Liver (tissue), 9 donors: ENCODE results near the gene ARID3B. TPM values are rescaled to one million over a fixed set of nuclear protein-coding genes. Genes with fewer than 3 reads are reported as not detected.

Source experiments
- DNase-seq: peaks from one replicate; pipeline ENCODE4 v3.0.0-alpha.2; 2017; ENCODE audit warnings: low spot score
- H3K27ac ChIP-seq, 2 donors: one replicate each; pipeline ENCODE4 v1.7.0; 2013; ENCODE audit warnings: inconsistent platforms in 2 of 2, low read length in 2 of 2, control low read depth in 1 of 2, low read depth in 1 of 2, mild to moderate bottlenecking in 1 of 2
- H3K27me3 ChIP-seq, 4 donors: one replicate each; pipeline versions ENCODE4 v1.6.1 to v1.7.0; 2013; ENCODE audit warnings: low read length in 3 of 4, inconsistent platforms in 1 of 4, mild to moderate bottlenecking in 1 of 4, moderate library complexity in 1 of 4; ENCODE audit not compliant: control insufficient read depth in 4 of 4, insufficient read depth in 4 of 4
- H3K36me3 ChIP-seq, 4 donors: one replicate each; pipeline versions ENCODE4 v1.6.1 to v1.7.0; 2013; ENCODE audit warnings: low read length in 3 of 4, mild to moderate bottlenecking in 3 of 4, low read depth in 1 of 4, moderate library complexity in 1 of 4; ENCODE audit not compliant: control insufficient read depth in 4 of 4, insufficient read depth in 3 of 4
- H3K4me1 ChIP-seq, 4 donors: one replicate each; pipeline versions ENCODE4 v1.6.1 to v1.7.0; 2013; ENCODE audit warnings: low read length in 3 of 4, mild to moderate bottlenecking in 3 of 4, moderate library complexity in 1 of 4; ENCODE audit not compliant: control insufficient read depth in 4 of 4, insufficient read depth in 4 of 4
- H3K4me3 ChIP-seq, 3 donors: one replicate each; pipeline versions ENCODE4 v1.6.1 to v1.7.0; 2013; ENCODE audit warnings: low read length in 3 of 3, control low read depth in 1 of 3, low read depth in 1 of 3, mild to moderate bottlenecking in 1 of 3
- H3K9ac ChIP-seq, 2 donors: one replicate each; pipeline ENCODE4 v1.7.0; 2013; ENCODE audit warnings: low read length in 2 of 2, mild to moderate bottlenecking in 2 of 2, moderate library complexity in 2 of 2, control low read depth in 1 of 2, low read depth in 1 of 2
- H3K9me3 ChIP-seq, 4 donors: one replicate each; pipeline versions ENCODE4 v1.6.1 to v1.7.0; 2013; ENCODE audit warnings: low read length in 3 of 4; ENCODE audit not compliant: control insufficient read depth in 4 of 4
- ATF3 ChIP-seq: IDR thresholded peaks from 2 replicates; pipeline ENCODE4 v1.6.1; 2016; ENCODE audit warnings: antibody characterized with exemption
- CTCF ChIP-seq: fragments of 150-350 bp; IDR thresholded peaks from 2 replicates; pipeline ENCODE4 v1.5.1; 2017; ENCODE audit warnings: improper control_type of control experiment, low read depth, low read length; ENCODE audit not compliant: missing input control
- EGR1 ChIP-seq, 2 donors: IDR thresholded peaks; 2 replicates each; pipeline ENCODE4 v1.6.1; 2016 to 2018; ENCODE audit warnings: antibody characterized with exemption in 2 of 2, low read depth in 2 of 2
- FOXA1 ChIP-seq: IDR thresholded peaks from 2 replicates; pipeline ENCODE4 v1.6.1; 2016; ENCODE audit warnings: antibody characterized with exemption
- FOXA2 ChIP-seq: IDR thresholded peaks from 2 replicates; pipeline ENCODE4 v1.6.1; 2016; ENCODE audit warnings: antibody characterized with exemption
- GABPA ChIP-seq, 2 donors: IDR thresholded peaks in 1 of 2; conservative IDR thresholded peaks in 1 of 2; 2 replicates each; pipeline ENCODE4 v1.6.1; 2016; ENCODE audit warnings: antibody characterized with exemption in 2 of 2, mild to moderate bottlenecking in 1 of 2, moderate library complexity in 1 of 2
- HNF4A ChIP-seq, 2 donors: conservative IDR thresholded peaks; 2 replicates each; pipeline ENCODE4 v1.6.1; 2016; ENCODE audit warnings: antibody characterized with exemption in 2 of 2, mild to moderate bottlenecking in 2 of 2
- HNF4G ChIP-seq: IDR thresholded peaks from 2 replicates; pipeline ENCODE4 v1.6.1; 2016; ENCODE audit warnings: antibody characterized with exemption
- JUND ChIP-seq, 2 donors: IDR thresholded peaks; 2 replicates each; pipeline ENCODE4 v1.6.1; 2016; ENCODE audit warnings: antibody characterized with exemption in 2 of 2
- MAX ChIP-seq: IDR thresholded peaks from 2 replicates; pipeline ENCODE4 v1.6.1; 2016; ENCODE audit warnings: antibody characterized with exemption
- NR2F2 ChIP-seq: IDR thresholded peaks from 2 replicates; pipeline ENCODE4 v1.6.1; 2016; ENCODE audit warnings: antibody characterized with exemption
- REST ChIP-seq: IDR thresholded peaks from 2 replicates; pipeline ENCODE4 v1.6.1; 2016; ENCODE audit warnings: antibody characterized with exemption, mild to moderate bottlenecking
- RXRA ChIP-seq, 2 donors: IDR thresholded peaks; 2 replicates each; pipeline ENCODE4 v1.6.1; 2017 to 2018; ENCODE audit warnings: antibody characterized with exemption in 2 of 2, mild to moderate bottlenecking in 1 of 2
- SP1 ChIP-seq: IDR thresholded peaks from 2 replicates; pipeline ENCODE4 v1.6.1; 2018; ENCODE audit warnings: antibody characterized with exemption, mild to moderate bottlenecking
- TAF1 ChIP-seq: conservative IDR thresholded peaks from 2 replicates; pipeline ENCODE4 v1.6.1; 2016; ENCODE audit warnings: antibody characterized with exemption, mild to moderate bottlenecking
- YY1 ChIP-seq: IDR thresholded peaks from 2 replicates; pipeline ENCODE4 v1.6.1; 2016; ENCODE audit warnings: antibody characterized with exemption, mild to moderate bottlenecking
- ZBTB33 ChIP-seq: IDR thresholded peaks from 2 replicates; pipeline ENCODE4 v1.6.1; 2016; ENCODE audit warnings: antibody characterized with exemption
- WGBS: extraction: QIAGEN DNeasy Blood & Tissue Kit; methylation state at CpG from one replicate; pipeline ENCODE4 v1.1.7; 2013; 5-methylcytosine and 5-hydroxymethylcytosine counted together
- polyA plus RNA-seq, 2 donors: library from polyadenylated mRNA; stranded (reverse) in 1 of 2; unstranded in 1 of 2; fragments of 200-250 nt in 1 of 2; fragments of >200 nt in 1 of 2; fragmentation: Nextera tagmentation in 1 of 2; extraction: Ambion mirVana in 1 of 2; gene quantifications; one replicate each; pipeline versions ENCODE4 v1.2.1 to v1.2.3, GENCODE V29; 2013 to 2015
- total RNA-seq, 2 donors: library from RNA; depleted of rRNA; stranded (reverse); fragments of >200 nt; gene quantifications; one replicate each; pipeline ENCODE4 v1.2.3, GENCODE V29; 2014
- donor health status: healthy.
- donor health status: healthy.
- donor health status: healthy.
- donor health status: healthy.
- donor health status: healthy.

The ARID3B gene
- total and polyA plus RNA-seq, 4 donors, result 1.4 to 6.6 (median 2.7) TPM

GRCh38 chr15:74496648-74497047 lies 44.4 kb upstream of the ARID3B start:
- Histone ChIP-seq H3K36me3 (no peaks in the 10 kb centered on the region), H3K9me3 (no peaks in the 10 kb centered on the region), H3K27me3 (no peaks in the 10 kb centered on the region), H3K9ac (no peak overlapping the region), H3K4me1 (no peaks in the 10 kb centered on the region), H3K27ac (no peak overlapping the region), H3K4me3 (no peak overlapping the region)
- no peak for DNase-seq
- TF ChIP-seq ZBTB33 (no peak), EGR1 (IDR thresholded peaks at IDR 0.05; ENCODE audit: low read depth in 2 of 2) (no peak), HNF4A (conservative IDR thresholded peaks at IDR 0.05) (no peak)
- 65% methylated on average over 3 of the region's 3 CpGs for WGBS

GRCh38 chr15:74497584-74497983 lies 43.4 kb upstream of the ARID3B start:
- no peaks in the 10 kb centered on the region for H3K36me3 ChIP-seq
- no peak overlapping the region for H3K9ac ChIP-seq
- no peak overlapping the region for H3K27ac ChIP-seq
- 82% methylated on average over 2 of the region's 2 CpGs for WGBS
- H3K4me3 ChIP-seq, result no peak overlapping the region
- no peaks in the 10 kb centered on the region for H3K27me3 ChIP-seq
- TF ChIP-seq ATF3 (no peak), HNF4G (no peak), FOXA2 (no peak), GABPA (IDR thresholded peaks at IDR 0.05 in 1 of 2, conservative IDR thresholded peaks at IDR 0.05 in 1 of 2) (no peak)
- DNase-seq, result no peak
- H3K4me1 ChIP-seq, result no peaks in the 10 kb centered on the region
- H3K9me3 ChIP-seq, result no peaks in the 10 kb centered on the region

GRCh38 chr15:74499366-74499765 lies 41.7 kb upstream of the ARID3B start:
- Histone ChIP-seq H3K36me3 (no peaks in the 10 kb centered on the region), H3K9me3 (no peaks in the 10 kb centered on the region), H3K9ac (no peak overlapping the region), H3K27ac (no peak overlapping the region), H3K27me3 (no peaks in the 10 kb centered on the region), H3K4me3 (no peak overlapping the region), H3K4me1 (no peaks in the 10 kb centered on the region)
- TF ChIP-seq NR2F2 (no peak), REST (no peak), HNF4A (conservative IDR thresholded peaks at IDR 0.05) (no peak), MAX (no peak), FOXA2 (no peak), RXRA (IDR thresholded peaks at IDR 0.05) (no peak), JUND (IDR thresholded peaks at IDR 0.05) (no peak), ZBTB33 (no peak), CTCF (no peak), GABPA (IDR thresholded peaks at IDR 0.05 in 1 of 2, conservative IDR thresholded peaks at IDR 0.05 in 1 of 2) (no peak), YY1 (no peak), SP1 (no peak), ATF3 (no peak), HNF4G (no peak), TAF1 (no peak), FOXA1 (no peak), EGR1 (IDR thresholded peaks at IDR 0.05; ENCODE audit: low read depth in 2 of 2) (no peak)
- WGBS, result 95% methylated on average over 2 of the region's 2 CpGs
- DNase-seq, result no peak
